Panc1 (cell line): ENCODE measurements around the gene EDN3. TPM values are rescaled to one million over a fixed set of nuclear protein-coding genes. Genes with fewer than 3 reads are reported as not detected.

Experiments
- ATAC-seq: fragments of 200-7000 bp; cut with Tn5 transposase; 2 replicates; pipeline ENCODE4 v1.9.1; 2020; ENCODE audit warnings: mild to moderate bottlenecking, moderate library complexity
- BruUV-seq: library from RNA; stranded (reverse); fragments of 400-500 nt; replicated peaks from 2 replicates; lab custom pipeline; 2021; lab: Mats Ljungman, UMichigan
- CTCF ChIA-PET: fragments of 300-600 bp; sonication (Branson Sonifier 250); formaldehyde crosslinking; loops from one replicate; lab custom pipeline; 2022; ENCODE audit warnings: antibody characterized with exemption; lab: Charles Lee
- POLR2A ChIA-PET: fragments of 300-600 bp; sonication (Branson Sonifier 250); formaldehyde crosslinking; loops from one replicate; lab custom pipeline; 2022; ENCODE audit warnings: antibody characterized with exemption; lab: Charles Lee
- DNase-seq: peaks from one replicate; pipeline ENCODE4 v3.0.0-alpha.2; 2010; ENCODE audit warnings: low read depth, low spot score
- H3K27ac ChIP-seq: 2 replicates; pipeline ENCODE4 v1.5.1; 2011; ENCODE audit warnings: mild to moderate bottlenecking, low read length, inconsistent platforms
- H3K27me3 ChIP-seq: fragments of 200-500 bp; sonication (Bioruptor generic); 2 replicates; pipeline ENCODE4 v1.6.0; 2014; ENCODE audit warnings: low read length, inconsistent platforms; ENCODE audit not compliant: control insufficient read depth, insufficient read depth
- H3K36me3 ChIP-seq: fragments of 200-500 bp; sonication (Bioruptor generic); 2 replicates; pipeline ENCODE4 v1.5.1; 2014; ENCODE audit warnings: inconsistent platforms, mild to moderate bottlenecking, low read length, moderate library complexity; ENCODE audit not compliant: control insufficient read depth, insufficient read depth
- H3K4me1 ChIP-seq: 2 replicates; pipeline ENCODE4 v1.5.1; 2011; ENCODE audit warnings: inconsistent platforms, mild to moderate bottlenecking, low read length, moderate library complexity; ENCODE audit not compliant: control insufficient read depth, insufficient read depth
- H3K4me3 ChIP-seq, 2 experiments: 2 replicates each; pipeline ENCODE4 v1.5.1; 2011 to 2012; ENCODE audit warnings: low read depth in 2 of 2, low read length in 2 of 2, mild to moderate bottlenecking in 2 of 2, inconsistent platforms in 1 of 2, moderate library complexity in 1 of 2
- H3K9me3 ChIP-seq: fragments of 200-500 bp; sonication (Bioruptor generic); 2 replicates; pipeline ENCODE4 v1.5.1; 2014; ENCODE audit warnings: low read depth, mild to moderate bottlenecking, inconsistent platforms, low read length, moderate library complexity; ENCODE audit not compliant: control insufficient read depth, insufficient read depth
- CTCF ChIP-seq: fragments of 450-650 bp; IDR thresholded peaks from 2 replicates; pipeline ENCODE4 v1.5.1; 2017; ENCODE audit warnings: mild to moderate bottlenecking
- POLR2AphosphoS5 ChIP-seq: IDR thresholded peaks from 2 replicates; pipeline ENCODE4 v1.6.1; 2012; ENCODE audit warnings: mild to moderate bottlenecking, low read depth, low read length, moderate library complexity
- REST ChIP-seq, 2 experiments: IDR thresholded peaks; 2 replicates each; pipeline ENCODE4 v1.6.1; 2011 to 2012; ENCODE audit warnings: low read depth in 2 of 2, control low read depth in 1 of 2, low read length in 1 of 2, mild to moderate bottlenecking in 1 of 2, moderate library complexity in 1 of 2; ENCODE audit not compliant: insufficient read depth in 1 of 2
- SIN3A ChIP-seq: IDR thresholded peaks from 2 replicates; pipeline ENCODE4 v1.6.1; 2012; ENCODE audit warnings: low read depth, mild to moderate bottlenecking, low read length, moderate library complexity, borderline replicate concordance; ENCODE audit not compliant: insufficient read depth
- TCF7L2 ChIP-seq: IDR thresholded peaks from 2 replicates; pipeline ENCODE4 v1.6.1; 2011; ENCODE audit warnings: mild to moderate bottlenecking, low read depth, low read length, inconsistent platforms
- in situ Hi-C: cut with HindIII; loops from 2 replicates; pipeline ENCODE4 v1.10.0; 2016; ENCODE audit warnings: low sequenced_read_pairs, low pct_unique_long_range_greater_than_20kb
- intact Hi-C: fragments of 100-400 bp; cut with micrococcal nuclease; formaldehyde crosslinking; loops from one replicate; pipeline ENCODE4 v1.10.0; 2022; ENCODE audit not compliant: unreplicated experiment
- total RNA-seq: library from RNA; stranded (reverse); gene quantifications from one replicate; pipeline ENCODE4 v1.2.1, GENCODE V29; 2021; ENCODE audit not compliant: unreplicated experiment

The EDN3 gene
- total RNA-seq, 1 experiment from 2014 or later = not detected

GRCh38 chr20:59328071-59328470, 27.7 kb downstream of the EDN3 start:
- H3K4me1 ChIP-seq = no peaks in the 10 kb centered on the region
- no peak for TF ChIP-seq CTCF
- no peak for TF ChIP-seq TCF7L2
- TF ChIP-seq SIN3A = no peak
- TF ChIP-seq POLR2AphosphoS5 = no peak
- no peak for TF ChIP-seq REST (IDR thresholded peaks at IDR 0.05; ENCODE audit: insufficient read depth in 1 of 2, low read depth in 2 of 2, low read length in 1 of 2)
- CTCF ChIA-PET = no interaction called here
- intact Hi-C loops (no loop called here), in situ Hi-C loops (no loop called here)
- no peaks in the 10 kb centered on the region for H3K9me3 ChIP-seq
- no peak for ATAC-seq
- no peak for DNase-seq
- H3K27ac ChIP-seq = no peak overlapping the region
- BruUV-seq = no TSS peak
- POLR2A ChIA-PET = no interaction called here
- no peak overlapping the region for H3K4me3 ChIP-seq
- H3K27me3 ChIP-seq = peaks cover 8% of the 10 kb centered on the region
- H3K36me3 ChIP-seq = no peaks in the 10 kb centered on the region

- Histone ChIP-seq H3K4me3 (no peak overlapping the region), H3K27me3 (peaks cover 8% of the 10 kb centered on the region), H3K36me3 (no peaks in the 10 kb centered on the region), H3K9me3 (no peaks in the 10 kb centered on the region), H3K4me1 (no peaks in the 10 kb centered on the region), H3K27ac (no peak overlapping the region)
- ChIA-PET CTCF (no interaction called here), POLR2A (no interaction called here)
- in situ Hi-C loops (no loop called here), intact Hi-C loops (no loop called here)
- DNase-seq (no peak), ATAC-seq (no peak)
- TF ChIP-seq TCF7L2 (no peak), REST (IDR thresholded peaks at IDR 0.05; ENCODE audit: insufficient read depth in 1 of 2, low read depth in 2 of 2, low read length in 1 of 2) (no peak), POLR2AphosphoS5 (no peak), CTCF (no peak), SIN3A (no peak)
- BruUV-seq = no TSS peak
Measured at GRCh38 chr20:59331721-59332329, 31.4 kb downstream of the EDN3 start.
